ENCODE data around the gene UXT. TPM values are rescaled to one million over a fixed set of nuclear protein-coding genes. Genes with fewer than 3 reads are reported as not detected.

The UXT gene
- total RNA-seq, 4 donors from 2014 or later: 91.0 to 126 (median 99.6) TPM

GRCh38 chrX:47637546-47638195 is 21.3 kb downstream of the UXT start:
- TF ChIP-seq CTCF (IDR thresholded peaks at IDR 0.05): no peak
- ATAC-seq (ENCODE audit: low FRiP score): peak; percentile 54
- no peak for DNase-seq (ENCODE audit: low spot score)

GRCh38 chrX:47634871-47635575 is 24.0 kb downstream of the UXT start:
- no peak for TF ChIP-seq CTCF (IDR thresholded peaks at IDR 0.05)
- ATAC-seq (ENCODE audit: low FRiP score) (no peak), DNase-seq (ENCODE audit: low spot score) (no peak)

GRCh38 chrX:47633689-47634590 is 25.0 kb downstream of the UXT start:
- TF ChIP-seq CTCF (IDR thresholded peaks at IDR 0.05): no peak
- ATAC-seq (ENCODE audit: low FRiP score) (no peak), DNase-seq (ENCODE audit: low spot score) (no peak)

- TF ChIP-seq CTCF (IDR thresholded peaks at IDR 0.05): no peak
- ATAC-seq (ENCODE audit: low FRiP score): no peak
- DNase-seq (ENCODE audit: low spot score): no peak
Observed at GRCh38 chrX:47632666-47633065, 26.3 kb downstream of the UXT start.

- no peak for TF ChIP-seq CTCF (IDR thresholded peaks at IDR 0.05)
- no peak for DNase-seq (ENCODE audit: low spot score)
- ATAC-seq (ENCODE audit: low FRiP score): no peak
Observed at GRCh38 chrX:47631676-47632075, 27.3 kb downstream of the UXT start.

- no peak for DNase-seq (ENCODE audit: low spot score)
- ATAC-seq (ENCODE audit: low FRiP score): no peak
- TF ChIP-seq CTCF (IDR thresholded peaks at IDR 0.05): no peak
Observed at GRCh38 chrX:47629419-47630200, 29.4 kb downstream of the UXT start, which contains the start of gene CFP. Gene CFP, minus strand, starts transcription at chrX:47629930. Its CDS starts 86 bp downstream, at chrX:47629844.

All from omental fat pad (tissue), 4 donors.